Right ventricle myocardium inferior (tissue), 1 donor: ENCODE measurements around the gene PRAMEF17. TPM values are rescaled to one million over a fixed set of nuclear protein-coding genes. Genes with fewer than 3 reads are reported as not detected.
"Not testable (repeated sequence)": the region's sequence is repeated elsewhere in the genome, so short reads cannot be mapped to it uniquely, and the experiment has no call there.

Experiments
- ATAC-seq: fragments of 200-7000 bp; cut with Tn5 transposase; one replicate; pipeline ENCODE4 v1.9.1; 2020; ENCODE audit warnings: mild to moderate bottlenecking, moderate library complexity
- DNase-seq: peaks from one replicate; pipeline ENCODE4 v3.0.0; 2021; ENCODE audit errors: missing footprints
- intact Hi-C: fragments of 100-400 bp; cut with DNase I; formaldehyde crosslinking; loops from one replicate; pipeline ENCODE4 v1.11.0; 2022
- total RNA-seq: library from RNA; stranded (reverse); fragmentation: NEBNext Ultra II Directional; extraction: Animal tissue kit (Norgen Biotek cat#: 25700); gene quantifications from one replicate; pipeline ENCODE4 v1.2.1, GENCODE V29; 2021
- donor health status: DM: no; HTN: yes; CAD: no; lungs with severe emphysema.

Gene PRAMEF17
- total RNA-seq, 1 donor from 2014 or later: not detected

DNA sequence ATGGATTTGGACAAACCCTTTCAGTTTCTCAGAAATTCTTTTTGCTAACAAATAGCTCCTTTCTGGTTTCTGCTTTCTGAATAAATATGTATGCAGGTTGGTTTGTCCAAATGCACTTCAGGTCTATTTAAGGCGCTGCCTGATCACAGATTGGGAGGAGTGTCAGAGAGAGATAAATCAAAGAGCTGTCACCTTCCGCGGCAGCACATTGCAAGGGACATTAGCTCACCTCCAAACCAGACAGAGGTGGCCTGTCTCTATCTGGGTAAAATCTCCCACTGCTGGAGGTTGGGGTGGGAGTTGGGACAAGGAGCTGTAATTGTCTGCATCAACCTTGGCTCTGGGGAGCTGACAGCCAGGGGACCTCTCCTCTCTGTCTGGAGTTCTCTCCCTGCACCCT, 46.0 kb downstream of the PRAMEF17 start:
- ATAC-seq: no peak
- intact Hi-C loops: no loop called here
- DNase-seq: no peak

DNA sequence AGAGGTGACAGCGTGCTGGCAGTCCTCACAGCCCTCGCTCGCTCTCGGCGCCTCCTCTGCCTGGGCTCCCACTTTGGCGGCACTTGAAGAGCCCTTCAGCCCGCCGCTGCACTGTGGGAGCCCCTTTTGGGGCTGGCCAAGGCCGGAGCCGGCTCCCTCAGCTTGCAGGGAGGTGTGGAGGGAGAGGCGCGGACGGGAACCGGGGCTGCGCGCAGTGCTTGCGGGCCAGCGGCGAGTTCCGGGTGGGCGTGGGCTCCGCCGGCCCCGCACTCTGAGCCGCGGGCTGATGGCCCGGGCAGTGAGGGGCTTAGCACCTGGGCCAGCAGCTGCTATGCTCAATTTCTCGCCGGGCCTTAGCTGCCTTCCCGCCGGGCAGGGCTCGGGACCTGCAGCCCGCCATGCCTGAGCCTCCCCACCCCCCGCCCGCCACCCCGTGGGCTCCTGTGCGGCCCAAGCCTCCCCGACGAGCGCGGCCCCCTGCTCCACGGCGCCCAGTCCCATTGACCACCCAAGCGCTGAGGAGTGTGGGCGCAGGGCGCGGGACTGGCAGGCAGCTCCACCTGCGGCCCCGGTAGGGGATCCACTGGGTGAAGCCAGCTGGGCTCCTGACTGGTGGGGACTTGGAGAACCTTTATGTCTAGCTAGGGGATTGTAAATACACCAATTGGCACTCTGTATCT, 49.8 kb downstream of the PRAMEF17 start:
- ATAC-seq, intact Hi-C loops, DNase-seq: not testable (repeated sequence)

Other genes starting within 250 kb of the PRAMEF17 start
- gene PRAMEF26, start 233.6 kb upstream of the PRAMEF17 start, total RNA-seq: not detected
- gene HNRNPCL4, start 224.0 kb upstream of the PRAMEF17 start, total RNA-seq: not detected
- not detected for gene PRAMEF9, start 217.8 kb upstream of the PRAMEF17 start, total RNA-seq
- not detected for gene PRAMEF13, start 188.2 kb upstream of the PRAMEF17 start, total RNA-seq
- gene PRAMEF18, start 163.5 kb upstream of the PRAMEF17 start, total RNA-seq: not detected
- gene PRAMEF5, start 135.4 kb upstream of the PRAMEF17 start, total RNA-seq: not detected
- gene PRAMEF8, start 104.5 kb upstream of the PRAMEF17 start, total RNA-seq: not detected
- gene PRAMEF33, start 86.1 kb upstream of the PRAMEF17 start, total RNA-seq: not detected
- not detected for gene PRAMEF15, start 74.1 kb upstream of the PRAMEF17 start, total RNA-seq
- not detected for gene PRAMEF14, start 42.5 kb upstream of the PRAMEF17 start, total RNA-seq
- gene PRAMEF19, start 17.7 kb upstream of the PRAMEF17 start, total RNA-seq: not detected
- not detected for gene PRAMEF20, start 20.8 kb downstream of the PRAMEF17 start, total RNA-seq
- gene LRRC38, start 124.4 kb downstream of the PRAMEF17 start, total RNA-seq: 0.38 TPM
- gene PDPN, start 194.2 kb downstream of the PRAMEF17 start, total RNA-seq: 24.1 TPM